Measurements from ENCODE around the gene CCDC192. TPM values are rescaled to one million over a fixed set of nuclear protein-coding genes. Genes with fewer than 3 reads are reported as not detected.

Gene CCDC192
- total RNA-seq, 1 donor from 2014 or later = 2.1 TPM

GRCh38 chr5:127834094-127834531 lies 130.9 kb downstream of the CCDC192 start:
- Mint-ChIP-seq H3K36me3 (no peaks in the 10 kb centered on the region), H3K4me1 (peaks cover 7% of the 10 kb centered on the region), H3K4me3 (no peak overlapping the region), H3K9me3 (peaks cover 4% of the 10 kb centered on the region), H3K27ac (no peak overlapping the region), H3K27me3 (ENCODE audit: low read depth) (no peaks in the 10 kb centered on the region)
- TF ChIP-seq CTCF (IDR thresholded peaks at IDR 0.05; ENCODE audit: unreplicated experiment) = no peak
- DNase-seq (ENCODE audit: low spot score in 2 of 2, unreplicated experiment in 2 of 2) = no peak

DNA sequence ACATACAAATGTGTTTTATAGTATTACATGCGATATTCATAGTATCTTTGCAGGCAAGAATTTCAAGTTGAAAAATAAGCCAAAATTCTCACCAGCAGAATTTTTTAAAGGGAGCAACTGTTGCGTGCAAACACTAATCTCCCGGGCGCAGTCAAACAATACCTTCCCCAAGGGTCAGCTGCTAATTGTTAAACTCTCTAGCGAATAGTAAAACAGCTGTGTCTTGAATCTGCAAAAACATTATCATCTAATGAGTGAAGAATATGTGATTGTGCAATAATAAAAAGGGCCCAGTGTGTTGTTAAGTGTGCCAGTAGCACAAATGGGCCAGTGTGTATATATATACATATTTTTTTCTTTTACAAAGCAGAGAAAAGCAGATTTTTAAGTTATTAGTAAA lies 131.4 kb downstream of the CCDC192 start:
- no peak for TF ChIP-seq CTCF (IDR thresholded peaks at IDR 0.05; ENCODE audit: unreplicated experiment)
- H3K36me3 Mint-ChIP-seq = no peaks in the 10 kb centered on the region
- no peak overlapping the region for H3K27ac Mint-ChIP-seq
- no peaks in the 10 kb centered on the region for H3K27me3 Mint-ChIP-seq (ENCODE audit: low read depth)
- no peak overlapping the region for H3K4me3 Mint-ChIP-seq
- no peak for DNase-seq (ENCODE audit: low spot score in 2 of 2, unreplicated experiment in 2 of 2)
- H3K4me1 Mint-ChIP-seq = peaks cover 7% of the 10 kb centered on the region
- H3K9me3 Mint-ChIP-seq = peaks cover 4% of the 10 kb centered on the region

GRCh38 chr5:127838661-127839060 lies 135.5 kb downstream of the CCDC192 start:
- H3K4me1 Mint-ChIP-seq = no peaks in the 10 kb centered on the region
- TF ChIP-seq CTCF (IDR thresholded peaks at IDR 0.05; ENCODE audit: unreplicated experiment) = no peak
- DNase-seq (ENCODE audit: low spot score in 2 of 2, unreplicated experiment in 2 of 2) = no peak
- no peaks in the 10 kb centered on the region for H3K36me3 Mint-ChIP-seq
- peaks cover 4% of the 10 kb centered on the region for H3K9me3 Mint-ChIP-seq
- H3K27ac Mint-ChIP-seq = no peak overlapping the region
- no peak overlapping the region for H3K4me3 Mint-ChIP-seq
- no peaks in the 10 kb centered on the region for H3K27me3 Mint-ChIP-seq (ENCODE audit: low read depth)

- Mint-ChIP-seq H3K36me3 (no peaks in the 10 kb centered on the region), H3K27ac (no peak overlapping the region)
- no peak for TF ChIP-seq CTCF (IDR thresholded peaks at IDR 0.05; ENCODE audit: unreplicated experiment)
Observed at GRCh38 chr5:127839072-127839471, 135.9 kb downstream of the CCDC192 start.

GRCh38 chr5:127839496-127840197 lies 136.5 kb downstream of the CCDC192 start:
- TF ChIP-seq CTCF (IDR thresholded peaks at IDR 0.05; ENCODE audit: unreplicated experiment) = no peak
- no peaks in the 10 kb centered on the region for H3K36me3 Mint-ChIP-seq
- no peak overlapping the region for H3K4me3 Mint-ChIP-seq
- no peak for DNase-seq (ENCODE audit: low spot score in 2 of 2, unreplicated experiment in 2 of 2)
- peaks cover 6% of the 10 kb centered on the region for H3K27me3 Mint-ChIP-seq (ENCODE audit: low read depth)
- H3K4me1 Mint-ChIP-seq = no peaks in the 10 kb centered on the region
- no peak overlapping the region for H3K27ac Mint-ChIP-seq
- peaks cover 4% of the 10 kb centered on the region for H3K9me3 Mint-ChIP-seq

More at GRCh38 chr5:127839072-127839471, 135.9 kb downstream of the CCDC192 start:
- Mint-ChIP-seq H3K27me3 (ENCODE audit: low read depth) (peaks cover under 1% of the 10 kb centered on the region), H3K4me1 (no peaks in the 10 kb centered on the region), H3K9me3 (peaks cover 4% of the 10 kb centered on the region), H3K4me3 (no peak overlapping the region)
- DNase-seq (ENCODE audit: low spot score in 2 of 2, unreplicated experiment in 2 of 2) = no peak

All from mesothelial cell of epicardium (in vitro differentiated cells).